NCI-H748 (cell line): ENCODE measurements around the gene GPR26.

Source experiments
- DNase-seq: peaks from one replicate; lab custom pipeline; 2025; ENCODE audit not compliant: unreplicated experiment; lab: John Stamatoyannopoulos, UW

Gene GPR26, protein sequence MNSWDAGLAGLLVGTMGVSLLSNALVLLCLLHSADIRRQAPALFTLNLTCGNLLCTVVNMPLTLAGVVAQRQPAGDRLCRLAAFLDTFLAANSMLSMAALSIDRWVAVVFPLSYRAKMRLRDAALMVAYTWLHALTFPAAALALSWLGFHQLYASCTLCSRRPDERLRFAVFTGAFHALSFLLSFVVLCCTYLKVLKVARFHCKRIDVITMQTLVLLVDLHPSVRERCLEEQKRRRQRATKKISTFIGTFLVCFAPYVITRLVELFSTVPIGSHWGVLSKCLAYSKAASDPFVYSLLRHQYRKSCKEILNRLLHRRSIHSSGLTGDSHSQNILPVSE

GRCh38 chr10:123666318-123667236 lies at the start of gene GPR26:
GPR26 (plus strand) TSS chr10:123666355; CDS start chr10:123666408, 53 bp downstream.
- DNase-seq = peak; percentile 38

GRCh38 chr10:123618224-123618623 lies 47.9 kb upstream of the GPR26 start:
- DNase-seq = no peak

DNA sequence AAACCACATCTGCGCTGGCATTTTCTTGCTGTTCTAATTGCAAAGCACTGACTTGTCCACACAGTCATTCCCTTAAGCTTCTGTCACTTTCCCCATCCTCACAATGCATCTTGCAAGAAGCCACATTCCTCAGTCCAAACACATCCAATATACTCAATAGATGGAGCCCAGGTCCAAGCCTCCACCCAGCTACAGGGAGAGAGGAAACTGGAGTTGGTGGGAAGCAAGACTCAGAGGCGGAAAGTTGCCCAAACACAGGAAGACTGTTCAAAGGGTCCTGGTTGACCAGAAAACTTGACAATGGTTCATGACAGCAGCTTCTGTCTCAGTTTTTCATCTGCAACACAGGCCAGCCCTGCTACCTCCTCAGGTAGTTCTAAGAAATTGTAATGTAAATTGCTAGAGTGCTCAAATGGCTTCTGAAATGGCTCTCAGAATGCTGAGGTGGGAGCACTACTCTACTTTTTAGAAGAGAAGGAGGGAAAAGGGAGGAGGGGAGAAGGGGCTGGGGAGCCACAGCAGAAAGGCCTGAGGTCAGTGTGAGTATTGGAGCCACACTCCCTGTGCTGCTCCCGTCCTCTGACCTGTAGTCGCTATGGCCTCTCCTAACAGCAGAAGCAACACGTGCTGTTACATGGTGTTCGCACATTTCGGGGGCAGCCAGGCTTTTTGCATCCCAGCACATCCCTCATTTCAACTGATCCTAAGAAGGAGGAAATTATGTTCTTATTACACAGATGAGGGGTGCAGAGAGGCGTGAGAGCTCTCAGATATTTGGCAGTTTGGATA lies 46.9 kb upstream of the GPR26 start:
- DNase-seq = no peak

- DNase-seq = no peak
Measured at GRCh38 chr10:123620621-123621020, 45.5 kb upstream of the GPR26 start.

DNA sequence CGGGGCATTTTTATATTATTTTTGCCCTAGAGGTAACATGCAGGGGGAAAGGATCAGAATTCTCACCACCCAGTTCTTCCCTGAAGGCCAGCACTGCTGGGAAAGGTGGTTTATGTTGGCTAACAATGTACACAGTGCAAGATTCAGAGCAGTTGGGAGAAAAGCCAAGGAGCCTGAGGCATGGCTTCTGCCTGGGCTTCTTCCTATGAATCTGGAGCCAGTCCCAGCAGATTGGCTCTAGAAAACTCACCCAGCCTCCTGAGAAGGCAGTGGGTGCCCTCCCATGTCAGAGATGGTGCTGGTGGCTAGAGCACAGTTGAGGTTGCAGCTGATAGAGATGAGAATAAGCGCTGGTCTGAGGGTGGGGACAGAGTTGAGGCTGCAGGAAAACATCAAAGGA lies 44.7 kb upstream of the GPR26 start:
- no peak for DNase-seq

GRCh38 chr10:123621916-123622315 lies 44.2 kb upstream of the GPR26 start:
- DNase-seq = no peak

DNA sequence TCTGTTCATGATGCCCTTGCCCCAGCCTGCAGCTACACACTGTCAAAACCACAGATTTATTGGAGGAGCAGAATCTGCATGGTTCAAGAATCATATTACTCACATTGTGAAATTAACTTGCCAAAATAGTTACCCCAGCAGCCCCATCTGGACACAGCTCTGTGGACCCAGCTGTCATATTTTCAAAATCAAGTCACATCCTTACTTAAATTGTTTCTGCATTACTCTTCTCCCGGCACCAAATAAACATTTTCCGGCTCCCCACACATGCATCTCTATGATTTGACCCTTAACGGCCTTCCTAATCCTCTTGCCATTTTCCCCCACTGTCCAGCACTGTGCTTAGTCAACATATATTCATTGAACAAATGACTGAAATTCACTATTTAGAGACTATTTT lies 43.8 kb upstream of the GPR26 start:
- DNase-seq = no peak

DNA sequence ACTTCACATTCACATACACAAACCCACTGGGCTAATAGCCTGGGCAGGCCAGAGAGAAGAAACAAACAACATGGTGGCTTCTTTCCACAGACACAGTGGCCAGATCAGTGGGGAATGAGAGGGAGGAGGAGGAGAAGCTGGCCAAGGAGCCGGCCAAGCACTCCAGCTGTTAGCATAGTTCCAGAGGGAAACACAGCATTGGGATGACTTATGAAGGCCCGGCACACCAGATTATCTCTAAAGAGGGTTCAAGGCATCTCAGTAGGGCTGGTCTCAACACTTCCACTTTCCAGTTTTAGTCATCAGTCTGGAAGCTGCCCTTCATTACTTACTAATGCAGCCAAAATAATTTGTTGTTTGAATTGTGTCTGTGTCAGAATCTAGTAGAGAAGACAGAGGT lies 42.1 kb upstream of the GPR26 start:
- DNase-seq = no peak

- no peak for DNase-seq
Measured at GRCh38 chr10:123633106-123633505, 33.0 kb upstream of the GPR26 start.

- no peak for DNase-seq
Measured at GRCh38 chr10:123633636-123634035, 32.5 kb upstream of the GPR26 start.

DNA sequence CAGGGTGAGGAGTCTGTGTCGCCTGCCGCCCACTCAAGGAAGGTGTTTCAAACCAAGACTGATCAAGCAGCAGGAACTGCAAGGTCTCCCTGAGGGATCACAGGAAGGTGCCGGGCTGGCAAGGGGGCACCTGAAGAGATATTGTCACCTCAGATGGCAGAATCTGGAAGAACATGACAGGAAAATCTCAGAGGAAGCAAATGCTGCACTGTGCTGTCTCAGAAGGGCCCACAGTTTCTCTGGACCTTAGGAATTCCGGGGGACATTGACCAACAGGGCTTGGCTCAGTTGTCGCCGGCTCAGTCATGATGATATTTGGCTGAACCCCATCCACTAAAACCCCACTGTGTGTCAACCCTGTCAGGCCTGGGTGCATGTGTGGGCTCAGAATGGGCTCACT lies 31.9 kb upstream of the GPR26 start:
- no peak for DNase-seq

DNA sequence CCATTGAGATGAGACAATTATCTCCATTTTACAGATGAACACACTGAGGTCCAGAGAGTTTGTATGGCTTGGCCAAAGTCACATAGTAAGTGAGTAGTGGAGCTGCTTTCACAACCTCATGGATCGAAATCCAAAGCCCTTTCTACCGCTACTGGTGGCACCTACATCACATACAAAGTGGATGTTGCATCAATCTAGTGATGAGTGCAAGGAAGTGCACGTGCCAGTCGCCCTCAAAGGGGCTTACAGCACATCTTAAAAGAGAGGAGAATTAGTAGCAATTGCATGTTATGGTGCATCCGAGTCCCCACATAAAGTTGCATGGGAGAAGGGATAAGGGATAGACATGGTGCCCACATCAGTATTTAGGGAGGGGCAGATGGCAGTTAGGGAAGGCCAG lies 31.0 kb upstream of the GPR26 start:
- DNase-seq = no peak

DNA sequence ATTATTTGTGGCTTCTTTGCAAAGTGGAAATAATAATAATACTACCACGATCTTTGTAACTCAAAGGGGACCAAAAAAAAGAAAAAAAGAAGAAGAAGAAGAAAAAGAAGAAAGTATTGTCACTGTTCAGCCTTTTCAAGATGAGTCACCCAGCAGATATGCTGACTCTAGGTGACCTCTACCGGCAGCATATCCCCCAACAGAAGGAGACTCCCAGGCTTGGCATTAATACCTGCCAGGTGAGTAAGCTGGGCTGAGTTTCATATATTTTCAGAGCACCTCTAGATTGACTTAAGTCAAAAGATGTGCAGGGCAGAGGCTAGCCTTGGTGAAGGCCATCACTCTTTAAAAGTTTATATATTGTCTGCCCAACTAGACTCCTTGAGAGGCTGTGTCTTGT lies 30.4 kb upstream of the GPR26 start:
- DNase-seq = no peak

- no peak for DNase-seq
Measured at GRCh38 chr10:123636598-123637325, 29.4 kb upstream of the GPR26 start.

GRCh38 chr10:123637326-123637880 lies 28.8 kb upstream of the GPR26 start:
- DNase-seq = no peak

- no peak for DNase-seq
Measured at GRCh38 chr10:123639131-123639530, 27.0 kb upstream of the GPR26 start.

- DNase-seq = no peak
Measured at GRCh38 chr10:123640016-123640535, 26.1 kb upstream of the GPR26 start.

DNA sequence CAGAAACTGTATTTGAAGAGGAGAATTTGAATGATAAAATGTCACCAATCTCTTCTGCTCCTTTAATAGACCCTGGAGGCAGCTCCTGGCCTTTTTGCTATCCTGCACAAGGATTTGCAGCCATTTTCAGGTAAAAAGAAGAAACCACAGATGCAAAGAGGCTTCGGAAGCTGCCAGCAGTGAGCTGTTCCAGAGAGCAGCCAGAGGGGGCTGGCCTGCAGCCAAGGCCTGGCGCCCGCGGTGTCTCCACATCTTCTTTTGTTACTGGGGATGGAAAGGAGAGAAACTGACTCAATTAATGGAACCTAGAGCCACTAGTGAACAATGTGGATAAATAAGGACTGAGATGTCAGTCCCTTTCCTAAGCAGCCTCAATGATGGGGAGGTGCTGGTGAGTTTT lies 23.9 kb upstream of the GPR26 start:
- DNase-seq = peak; percentile 25

- DNase-seq = no peak
Measured at GRCh38 chr10:123642697-123643096, 23.5 kb upstream of the GPR26 start.

DNA sequence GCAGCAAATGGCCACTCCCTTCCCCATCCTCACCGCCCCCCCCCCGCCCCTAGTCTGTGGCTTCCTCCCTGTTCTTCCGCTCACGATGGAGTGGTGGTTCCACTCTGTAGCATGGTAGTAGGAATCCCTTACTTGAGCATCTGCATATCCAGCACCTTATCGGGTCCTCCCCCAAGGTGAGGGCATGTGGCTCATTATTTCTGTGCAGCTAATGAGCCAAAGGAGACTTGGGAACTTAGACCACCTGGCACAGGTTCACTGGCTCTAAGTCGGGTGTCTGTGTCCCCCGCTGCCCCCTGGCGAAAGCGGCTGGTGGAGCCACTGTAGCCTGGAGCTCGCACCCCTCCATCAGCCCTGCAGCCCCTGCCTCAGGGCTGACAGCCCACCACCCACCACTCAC lies 22.8 kb upstream of the GPR26 start:
- no peak for DNase-seq
